ENCODE measurements around the gene LCN9. TPM values are rescaled to one million over a fixed set of nuclear protein-coding genes. Genes with fewer than 3 reads are reported as not detected.

The LCN9 gene
- total RNA-seq: not detected

GRCh38 chr9:135662758-135663450 lies at the start of gene LCN9:
Gene LCN9, plus strand, starts transcription at chr9:135663309. Its CDS starts 13 bp downstream, at chr9:135663322.
- no peaks in the 10 kb centered on the region for H3K36me3 Mint-ChIP-seq (ENCODE audit: low read depth)
- intact Hi-C loops (cut with micrococcal nuclease): no loop called here
- no peak within 1 kb of the TSS for H3K4me3 Mint-ChIP-seq
- H3K4me1 Mint-ChIP-seq (ENCODE audit: low read depth): no peaks in the 10 kb centered on the region
- no peak for DNase-seq
- CTCF ChIA-PET: no interaction called here
- peaks cover 2% of the 10 kb centered on the region for H3K27me3 Mint-ChIP-seq (ENCODE audit: low read depth)
- H3K9me3 Mint-ChIP-seq: no peaks in the 10 kb centered on the region
- no peak within 1 kb of the TSS for H3K27ac Mint-ChIP-seq

- no peaks in the 10 kb centered on the region for H3K4me1 Mint-ChIP-seq (ENCODE audit: low read depth)
- H3K36me3 Mint-ChIP-seq (ENCODE audit: low read depth): no peaks in the 10 kb centered on the region
- H3K9me3 Mint-ChIP-seq: no peaks in the 10 kb centered on the region
- no peak overlapping the region for H3K27ac Mint-ChIP-seq
- intact Hi-C loops (cut with micrococcal nuclease): no loop called here
- no peak overlapping the region for H3K4me3 Mint-ChIP-seq
- H3K27me3 Mint-ChIP-seq (ENCODE audit: low read depth): peaks cover 3% of the 10 kb centered on the region
- no peak for DNase-seq
- CTCF ChIA-PET: no interaction called here
These were observed 48.9 kb upstream of the LCN9 start for GRCh38 chr9:135613946-135614805.

GRCh38 chr9:135614821-135615665 lies 48.1 kb upstream of the LCN9 start:
- H3K27ac Mint-ChIP-seq: no peak overlapping the region

GRCh38 chr9:135615666-135616618 lies 47.2 kb upstream of the LCN9 start:
- DNase-seq: no peak
- Mint-ChIP-seq H3K4me1 (ENCODE audit: low read depth) (no peaks in the 10 kb centered on the region), H3K4me3 (no peak overlapping the region), H3K27me3 (ENCODE audit: low read depth) (no peaks in the 10 kb centered on the region), H3K36me3 (ENCODE audit: low read depth) (no peaks in the 10 kb centered on the region), H3K9me3 (no peaks in the 10 kb centered on the region), H3K27ac (no peak overlapping the region)
- intact Hi-C loops (cut with micrococcal nuclease): no loop called here
- CTCF ChIA-PET: interaction anchor here (0.6 kb wide), 1 partner anchor 12 kb away, joined by 5 read pairs; no protein-coding TSS in a partner anchor

More at GRCh38 chr9:135614821-135615665, 48.1 kb upstream of the LCN9 start:
- H3K4me3 Mint-ChIP-seq: no peak overlapping the region
- H3K27me3 Mint-ChIP-seq (ENCODE audit: low read depth): peaks cover 2% of the 10 kb centered on the region
- CTCF ChIA-PET: no interaction called here
- DNase-seq: no peak
- intact Hi-C loops (cut with micrococcal nuclease): no loop called here
- H3K4me1 Mint-ChIP-seq (ENCODE audit: low read depth): no peaks in the 10 kb centered on the region
- H3K9me3 Mint-ChIP-seq: no peaks in the 10 kb centered on the region
- H3K36me3 Mint-ChIP-seq (ENCODE audit: low read depth): no peaks in the 10 kb centered on the region

GRCh38 chr9:135616619-135617537 lies 46.2 kb upstream of the LCN9 start:
- H3K27ac Mint-ChIP-seq: no peak overlapping the region
- no peak for DNase-seq
- no peaks in the 10 kb centered on the region for H3K4me1 Mint-ChIP-seq (ENCODE audit: low read depth)
- H3K36me3 Mint-ChIP-seq (ENCODE audit: low read depth): no peaks in the 10 kb centered on the region
- H3K4me3 Mint-ChIP-seq: no peak overlapping the region
- no peaks in the 10 kb centered on the region for H3K9me3 Mint-ChIP-seq
- intact Hi-C loops (cut with micrococcal nuclease): no loop called here
- no peaks in the 10 kb centered on the region for H3K27me3 Mint-ChIP-seq (ENCODE audit: low read depth)
- CTCF ChIA-PET: interaction anchor here (0.6 kb wide), 1 partner anchor 13 kb away, joined by 5 read pairs; no protein-coding TSS in a partner anchor

- Mint-ChIP-seq H3K4me3 (no peak overlapping the region), H3K27me3 (ENCODE audit: low read depth) (no peaks in the 10 kb centered on the region), H3K4me1 (ENCODE audit: low read depth) (no peaks in the 10 kb centered on the region), H3K36me3 (ENCODE audit: low read depth) (no peaks in the 10 kb centered on the region), H3K9me3 (no peaks in the 10 kb centered on the region), H3K27ac (no peak overlapping the region)
- intact Hi-C loops (cut with micrococcal nuclease): no loop called here
- CTCF ChIA-PET: no interaction called here
- no peak for DNase-seq
These were observed 45.6 kb upstream of the LCN9 start for GRCh38 chr9:135617538-135617900.

- no peaks in the 10 kb centered on the region for H3K36me3 Mint-ChIP-seq (ENCODE audit: low read depth)
- intact Hi-C loops (cut with micrococcal nuclease): no loop called here
- no peaks in the 10 kb centered on the region for H3K4me1 Mint-ChIP-seq (ENCODE audit: low read depth)
These were observed 45.1 kb upstream of the LCN9 start for GRCh38 chr9:135617991-135618411.

GRCh38 chr9:135618866-135619598 lies 44.1 kb upstream of the LCN9 start:
- no peaks in the 10 kb centered on the region for H3K27me3 Mint-ChIP-seq (ENCODE audit: low read depth)
- H3K36me3 Mint-ChIP-seq (ENCODE audit: low read depth): no peaks in the 10 kb centered on the region
- no peak for DNase-seq
- H3K4me1 Mint-ChIP-seq (ENCODE audit: low read depth): no peaks in the 10 kb centered on the region
- intact Hi-C loops (cut with micrococcal nuclease): no loop called here
- no peak overlapping the region for H3K4me3 Mint-ChIP-seq
- CTCF ChIA-PET: no interaction called here
- H3K27ac Mint-ChIP-seq: no peak overlapping the region
- no peaks in the 10 kb centered on the region for H3K9me3 Mint-ChIP-seq

More at GRCh38 chr9:135617991-135618411, 45.1 kb upstream of the LCN9 start:
- H3K4me3 Mint-ChIP-seq: no peak overlapping the region
- CTCF ChIA-PET: no interaction called here
- no peaks in the 10 kb centered on the region for H3K27me3 Mint-ChIP-seq (ENCODE audit: low read depth)
- no peak for DNase-seq
- no peaks in the 10 kb centered on the region for H3K9me3 Mint-ChIP-seq
- H3K27ac Mint-ChIP-seq: no peak overlapping the region

- CTCF ChIA-PET: no interaction called here
- Mint-ChIP-seq H3K27ac (no peak overlapping the region), H3K4me1 (ENCODE audit: low read depth) (no peaks in the 10 kb centered on the region), H3K27me3 (ENCODE audit: low read depth) (no peaks in the 10 kb centered on the region), H3K36me3 (ENCODE audit: low read depth) (no peaks in the 10 kb centered on the region), H3K4me3 (no peak overlapping the region), H3K9me3 (no peaks in the 10 kb centered on the region)
- DNase-seq: no peak
- intact Hi-C loops (cut with micrococcal nuclease): no loop called here
These were observed 43.6 kb upstream of the LCN9 start for GRCh38 chr9:135619599-135619886.

- CTCF ChIA-PET: no interaction called here
- Mint-ChIP-seq H3K9me3 (no peaks in the 10 kb centered on the region), H3K4me3 (no peak overlapping the region), H3K36me3 (ENCODE audit: low read depth) (no peaks in the 10 kb centered on the region), H3K4me1 (ENCODE audit: low read depth) (no peaks in the 10 kb centered on the region), H3K27me3 (ENCODE audit: low read depth) (no peaks in the 10 kb centered on the region), H3K27ac (no peak overlapping the region)
- intact Hi-C loops (cut with micrococcal nuclease): no loop called here
- DNase-seq: no peak
These were observed 42.6 kb upstream of the LCN9 start for GRCh38 chr9:135620558-135620957.
